ENCODE measurements around the gene METTL16.

METTL16 gene

DNA sequence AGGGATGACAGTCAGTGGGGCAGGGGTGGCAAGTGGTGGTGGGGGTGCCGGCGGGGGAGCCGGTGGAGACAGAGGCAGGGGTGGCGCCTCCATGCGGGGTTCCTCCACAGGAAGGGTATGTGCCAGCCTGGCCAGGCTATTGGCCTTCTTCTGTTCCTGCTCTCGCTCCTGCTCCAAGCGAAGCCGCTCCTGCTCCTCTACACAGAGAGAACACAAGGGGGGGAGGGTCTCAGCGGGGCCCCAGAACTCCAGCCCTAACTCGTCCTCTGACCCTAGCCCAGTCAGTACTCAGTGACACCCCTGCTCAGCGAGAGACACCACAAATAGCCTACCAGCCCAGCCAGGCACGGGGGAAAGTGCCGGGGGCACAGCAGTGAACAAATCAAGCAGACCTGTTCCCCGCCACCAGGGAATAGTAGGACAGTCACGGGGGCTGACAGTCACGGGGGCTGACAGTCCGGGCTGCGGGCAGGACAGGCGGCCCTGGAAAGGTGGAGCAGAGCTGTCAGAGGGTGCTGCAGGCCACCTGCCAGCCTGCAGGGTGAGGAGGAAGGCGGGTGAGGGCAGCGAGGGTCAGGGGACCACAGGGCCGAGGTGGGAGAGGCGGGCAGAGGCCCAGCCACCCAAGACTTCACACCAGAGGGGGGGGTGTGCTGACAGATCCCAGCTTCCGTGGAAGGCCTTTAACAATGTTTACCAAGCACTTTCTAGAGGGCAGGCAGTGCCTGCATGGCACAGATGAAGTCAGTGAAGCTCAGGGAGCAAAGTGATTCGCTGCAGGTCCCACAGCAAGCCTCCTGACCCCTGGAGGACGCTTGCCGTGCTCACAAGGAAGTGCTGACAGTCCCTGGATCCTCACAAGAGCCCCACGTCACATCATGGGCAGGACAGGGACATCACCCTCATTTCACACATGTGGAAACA is 116.2 kb downstream of the METTL16 start:
- peak; percentile 38 for DNase-seq (ENCODE audit: low read depth, low spot score)

DNA sequence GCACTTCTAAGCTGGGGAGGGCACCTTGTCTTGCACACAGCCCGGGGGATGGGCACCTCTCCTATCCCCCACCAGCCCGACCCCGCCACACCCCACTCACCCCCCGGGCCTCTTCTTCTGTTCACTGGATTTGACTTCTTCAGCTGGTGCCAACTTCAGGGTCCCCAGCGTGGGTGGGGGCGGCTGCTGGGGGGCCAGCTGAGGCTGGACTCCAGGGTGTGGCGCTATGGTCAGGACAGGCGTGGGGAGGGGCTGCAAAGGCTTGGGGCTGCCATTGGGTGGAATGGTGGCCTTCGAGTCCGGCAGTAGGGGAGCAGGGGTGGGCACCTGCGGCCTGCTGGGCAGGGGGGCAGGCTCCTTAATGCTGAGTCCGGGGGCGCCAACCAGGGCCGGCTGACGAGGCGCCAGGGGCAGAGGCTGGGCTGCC is 116.9 kb downstream of the METTL16 start:
- no peak for DNase-seq (ENCODE audit: low read depth, low spot score)

DNA sequence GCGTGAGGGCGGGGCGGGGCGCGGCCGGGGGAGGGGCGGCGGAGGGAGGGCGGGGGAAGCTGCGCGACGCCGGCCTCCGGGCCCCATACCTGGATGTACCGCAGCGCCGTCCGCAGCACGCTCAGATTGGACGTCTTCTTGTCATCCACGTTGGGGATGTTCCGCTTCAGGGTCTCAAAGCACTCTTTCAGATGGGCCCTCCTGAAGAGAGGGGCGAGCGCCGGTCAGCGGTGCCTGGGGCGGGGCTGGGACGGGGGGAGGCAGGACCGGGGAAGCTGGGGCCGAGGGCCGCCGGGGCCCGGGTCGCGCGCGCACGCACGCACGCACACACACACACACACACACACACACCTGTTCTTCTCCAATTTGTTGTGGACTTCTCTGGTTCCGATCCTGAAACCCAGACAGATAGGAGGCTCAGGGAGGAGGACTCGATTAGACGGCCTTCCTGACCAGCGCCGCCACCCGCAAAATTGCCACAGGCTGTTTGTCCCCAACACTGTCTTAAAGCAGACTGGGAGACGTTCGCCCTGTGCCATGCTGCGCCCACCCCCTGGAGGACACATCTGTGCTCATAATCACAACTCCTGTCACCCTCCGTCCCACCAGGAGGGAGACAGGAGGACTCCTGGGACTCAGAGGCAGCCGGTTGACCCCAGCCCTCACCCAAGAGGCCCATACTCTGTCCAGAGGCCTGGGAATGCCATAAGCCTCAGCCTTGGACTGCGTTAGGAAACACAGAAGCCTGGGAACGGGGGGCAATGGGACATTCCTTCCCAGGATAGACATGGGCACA is 117.5 kb downstream of the METTL16 start:
- DNase-seq (ENCODE audit: low read depth, low spot score) = no peak

DNA sequence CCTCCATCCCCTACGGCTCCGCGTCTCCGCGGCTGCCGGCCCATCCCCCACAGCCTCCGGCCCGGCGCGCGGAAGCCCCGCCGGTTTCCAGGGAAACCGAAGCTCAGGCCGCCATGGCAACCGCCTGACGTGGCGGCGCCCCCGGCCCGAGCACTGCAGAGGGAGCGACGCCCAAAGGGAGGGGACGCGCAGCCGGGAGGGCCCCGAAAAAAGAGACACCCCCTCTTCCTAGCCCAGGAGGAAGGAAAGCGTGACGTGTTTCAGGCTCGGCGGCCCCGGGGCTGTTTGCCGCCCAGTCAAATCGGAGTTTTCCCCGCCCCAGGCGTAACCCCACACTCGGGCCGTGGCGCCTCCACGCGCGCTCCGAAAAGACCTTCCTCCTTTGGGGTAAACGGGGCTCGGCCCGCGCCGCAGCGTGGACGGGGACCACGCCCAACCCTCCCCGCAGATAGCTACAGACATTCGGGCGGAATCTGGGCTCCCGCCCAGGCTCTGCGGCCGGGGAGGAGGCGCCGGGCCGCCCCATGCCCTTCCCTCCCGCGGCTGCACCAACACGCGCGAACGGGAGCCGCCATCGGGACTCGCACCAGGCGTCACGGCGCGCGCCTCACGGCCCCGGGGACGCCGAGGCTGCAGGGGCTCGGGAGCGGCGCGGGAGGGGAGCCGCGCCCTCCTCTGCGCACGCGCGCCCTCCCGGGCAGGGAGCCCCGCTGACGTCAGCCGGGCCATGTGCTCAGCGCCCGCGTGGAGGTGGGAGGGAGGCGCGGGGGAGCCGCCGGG is 118.3 kb downstream of the METTL16 start:
- peak; percentile 96 for DNase-seq (ENCODE audit: low read depth, low spot score)

DNA sequence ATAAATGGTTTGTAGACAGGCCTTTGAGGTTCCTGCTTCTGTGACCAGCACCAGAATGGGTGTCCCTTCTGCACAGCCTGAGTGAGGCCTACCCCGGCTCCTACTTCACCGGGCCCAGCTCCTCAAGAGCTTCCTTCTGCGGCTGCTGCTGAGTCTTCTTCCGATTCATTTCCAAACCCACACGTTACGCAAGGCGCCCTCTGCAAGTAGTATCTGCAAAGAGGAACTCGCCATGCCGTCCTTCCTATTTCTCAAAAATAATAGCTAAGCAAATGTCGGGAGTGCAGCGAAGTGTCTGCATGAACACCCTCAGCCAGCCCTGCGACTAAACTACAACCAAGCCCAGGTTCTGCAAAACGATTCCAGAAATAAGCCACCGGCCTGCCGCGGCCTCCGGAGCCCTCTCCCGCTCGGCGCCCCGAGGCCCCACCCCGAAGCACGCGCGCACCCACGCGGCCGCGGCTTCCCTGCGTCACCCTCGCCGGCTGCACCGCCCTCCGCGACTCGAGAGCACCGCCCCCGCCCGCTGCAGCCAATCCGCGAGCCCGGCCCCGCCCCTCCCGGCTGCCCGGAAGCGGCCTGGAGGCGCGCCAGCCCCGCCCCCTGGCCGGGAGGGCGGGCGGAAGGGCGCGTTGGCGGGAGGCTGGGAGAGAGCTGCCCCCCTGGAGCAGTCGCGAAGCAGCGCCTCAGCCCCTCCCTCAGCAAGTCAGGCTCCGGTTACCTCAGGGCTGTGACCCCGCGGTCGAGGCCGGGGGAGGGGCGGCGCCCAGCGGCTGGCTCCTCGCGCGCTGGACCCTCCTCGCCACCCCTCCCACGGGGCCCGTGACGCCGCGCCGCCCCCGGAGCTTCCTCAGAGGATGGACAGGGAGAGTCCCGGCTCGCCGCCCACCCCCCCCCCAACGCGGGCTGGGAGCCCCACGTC is 119.2 kb downstream of the METTL16 start:
- peak; percentile 98 for DNase-seq (ENCODE audit: low read depth, low spot score)

DNA sequence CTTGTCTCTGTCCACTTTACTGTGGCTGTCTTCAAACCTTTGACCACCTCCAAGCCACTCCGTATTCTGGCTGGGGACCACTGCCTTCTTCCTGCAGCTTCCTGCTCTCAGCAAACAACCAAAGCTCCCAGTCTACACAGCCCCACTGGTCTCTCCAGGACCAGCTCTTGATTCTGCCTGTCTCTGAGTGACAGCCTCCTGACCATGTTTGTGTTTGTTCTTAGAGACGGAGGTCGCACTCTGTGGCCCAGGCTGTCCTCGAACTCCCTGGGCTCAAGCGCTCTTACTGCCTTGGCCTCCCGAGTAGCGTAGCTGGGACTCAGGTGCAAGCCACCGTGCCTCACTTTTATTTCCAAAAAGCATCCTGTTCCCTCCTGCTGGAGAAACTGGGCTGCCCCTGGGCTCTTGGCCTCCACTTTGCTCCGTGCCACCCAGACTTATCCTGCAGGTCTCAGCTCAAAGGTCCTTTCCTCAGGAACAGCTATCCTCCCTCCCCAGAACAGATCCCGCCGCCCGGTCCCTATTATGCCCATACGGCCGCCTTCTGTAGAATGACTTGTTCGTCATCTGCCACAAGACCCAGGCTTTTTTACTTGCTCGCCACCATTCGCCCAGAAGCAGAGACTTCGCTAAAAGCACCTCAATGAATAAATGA is 120.0 kb downstream of the METTL16 start:
- DNase-seq (ENCODE audit: low read depth, low spot score) = no peak

DNA sequence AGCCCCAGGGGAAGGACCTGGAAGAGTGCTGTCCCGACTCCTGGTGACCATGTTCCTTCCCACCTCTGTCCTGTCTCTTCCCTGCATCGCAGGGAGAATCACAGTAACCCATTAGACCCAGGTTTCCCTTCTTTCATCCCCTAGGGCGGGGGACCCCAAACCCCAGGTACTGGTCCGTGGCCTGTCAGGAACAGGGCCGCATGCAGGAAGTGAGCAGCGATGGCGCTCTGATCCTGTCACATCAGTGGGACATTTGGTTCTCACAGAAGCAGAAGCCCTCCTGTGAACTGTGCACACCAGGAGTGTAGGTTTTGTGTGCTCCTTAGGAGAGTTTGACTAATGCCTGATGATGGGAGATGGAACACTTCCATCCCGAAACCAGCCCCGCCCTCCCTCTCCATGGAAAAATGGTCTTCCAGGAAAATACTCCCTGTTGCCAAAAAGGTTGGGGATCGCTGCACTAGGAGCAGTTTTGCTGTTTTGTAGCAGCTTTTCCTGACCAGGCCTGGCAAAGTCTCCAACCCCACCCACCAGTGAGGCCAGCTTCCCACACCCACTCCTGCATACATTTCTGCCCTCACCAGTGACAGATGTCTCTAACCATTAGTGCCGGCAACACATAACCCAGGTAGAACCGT is 121.4 kb downstream of the METTL16 start:
- DNase-seq (ENCODE audit: low read depth, low spot score) = no peak

DNA sequence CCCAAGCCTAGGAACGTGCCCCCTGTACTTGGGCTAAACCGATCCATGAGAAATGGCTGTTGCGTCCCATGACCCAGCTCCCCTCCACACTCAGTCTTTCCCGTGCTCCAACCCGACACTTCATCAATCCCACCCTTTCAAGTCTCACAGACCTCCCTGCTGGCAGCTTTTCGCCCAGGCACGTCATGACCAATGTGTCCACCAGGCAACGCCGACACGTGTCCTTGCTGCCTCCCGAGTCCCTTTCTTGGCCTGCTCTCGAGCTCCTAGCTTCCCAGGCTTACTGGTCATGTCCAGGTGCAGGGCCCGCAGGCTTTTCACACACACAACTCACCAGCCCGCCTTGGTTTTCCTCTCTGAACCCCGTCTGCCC is 123.0 kb downstream of the METTL16 start:
- no peak for DNase-seq (ENCODE audit: low read depth, low spot score)

DNA sequence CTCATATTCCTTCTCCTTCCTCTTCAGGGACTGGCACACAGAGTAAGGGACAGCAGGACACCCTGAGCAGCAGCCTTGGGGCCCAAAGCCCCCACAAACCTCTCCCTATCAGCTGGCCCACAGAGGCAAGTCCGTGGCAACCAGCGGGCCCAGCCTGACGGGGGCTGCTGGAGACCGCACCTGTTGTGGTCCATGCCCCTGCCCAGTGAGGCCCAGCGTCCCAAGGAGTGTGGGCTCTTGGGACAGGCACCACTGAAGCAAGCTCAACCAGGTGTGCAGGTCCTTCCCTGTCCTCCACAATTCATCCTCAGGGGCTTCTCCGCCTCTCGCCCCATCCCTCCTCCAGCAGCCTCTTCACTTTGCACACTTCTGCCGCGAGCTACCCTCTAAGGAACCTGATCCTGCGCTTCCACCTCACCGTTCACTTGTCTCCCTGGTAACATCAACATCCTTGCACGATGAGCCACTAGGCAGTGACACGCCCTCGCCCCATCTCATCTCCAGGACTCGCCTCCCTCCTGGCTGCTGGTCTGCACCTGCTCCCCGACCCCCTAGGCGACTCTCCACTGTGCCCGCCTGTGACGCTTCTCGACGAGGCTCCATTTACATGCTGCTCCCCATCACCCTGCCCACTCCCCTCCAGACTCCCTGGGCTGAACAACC is 123.5 kb downstream of the METTL16 start:
- no peak for DNase-seq (ENCODE audit: low read depth, low spot score)

DNA sequence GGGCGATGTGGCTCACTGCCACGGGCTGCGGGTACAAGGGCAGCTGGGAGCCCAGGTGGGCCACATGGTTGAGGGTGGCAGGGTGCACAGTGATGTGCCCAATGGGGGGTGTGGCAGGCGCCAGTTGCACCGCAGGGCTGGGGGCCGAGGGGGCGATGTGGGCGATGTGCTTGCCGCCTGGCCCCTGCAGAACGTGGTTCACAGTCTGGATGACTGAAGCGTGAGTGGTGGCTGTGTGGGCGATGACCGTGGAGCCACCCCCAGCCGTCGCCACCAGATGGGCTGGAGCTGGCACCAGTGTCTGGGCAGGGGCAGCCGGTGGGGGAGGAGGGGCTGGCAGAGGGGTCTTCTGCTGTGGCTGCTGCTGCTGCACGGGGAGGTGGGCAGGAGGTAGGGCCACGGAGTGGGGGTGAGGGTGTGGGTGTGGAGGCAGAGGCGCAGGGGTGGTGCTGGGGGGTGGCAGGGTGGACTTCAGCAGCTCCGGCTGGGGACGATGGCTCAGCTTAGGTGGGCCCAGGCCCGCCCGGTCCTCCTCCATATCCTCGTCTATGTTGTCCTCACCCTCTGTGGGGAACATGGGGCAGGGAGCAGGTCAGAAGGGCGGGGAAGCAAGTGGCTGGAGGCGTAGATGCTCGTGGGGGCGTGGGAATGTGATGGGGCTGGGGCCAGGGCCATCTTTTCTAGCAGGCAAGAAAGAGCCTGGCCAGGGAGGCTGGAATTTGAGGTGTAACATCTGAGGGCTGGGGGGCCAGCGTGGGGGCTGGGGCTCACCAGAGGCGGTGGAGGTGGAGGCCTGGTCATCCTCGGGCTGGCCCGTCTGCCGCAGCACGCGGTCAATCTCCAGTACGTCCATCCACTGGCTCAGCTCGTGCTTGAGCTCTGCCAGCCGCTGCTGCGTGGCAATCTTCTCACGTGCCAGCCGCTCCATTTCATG is 124.3 kb downstream of the METTL16 start:
- no peak for DNase-seq (ENCODE audit: low read depth, low spot score)

DNA sequence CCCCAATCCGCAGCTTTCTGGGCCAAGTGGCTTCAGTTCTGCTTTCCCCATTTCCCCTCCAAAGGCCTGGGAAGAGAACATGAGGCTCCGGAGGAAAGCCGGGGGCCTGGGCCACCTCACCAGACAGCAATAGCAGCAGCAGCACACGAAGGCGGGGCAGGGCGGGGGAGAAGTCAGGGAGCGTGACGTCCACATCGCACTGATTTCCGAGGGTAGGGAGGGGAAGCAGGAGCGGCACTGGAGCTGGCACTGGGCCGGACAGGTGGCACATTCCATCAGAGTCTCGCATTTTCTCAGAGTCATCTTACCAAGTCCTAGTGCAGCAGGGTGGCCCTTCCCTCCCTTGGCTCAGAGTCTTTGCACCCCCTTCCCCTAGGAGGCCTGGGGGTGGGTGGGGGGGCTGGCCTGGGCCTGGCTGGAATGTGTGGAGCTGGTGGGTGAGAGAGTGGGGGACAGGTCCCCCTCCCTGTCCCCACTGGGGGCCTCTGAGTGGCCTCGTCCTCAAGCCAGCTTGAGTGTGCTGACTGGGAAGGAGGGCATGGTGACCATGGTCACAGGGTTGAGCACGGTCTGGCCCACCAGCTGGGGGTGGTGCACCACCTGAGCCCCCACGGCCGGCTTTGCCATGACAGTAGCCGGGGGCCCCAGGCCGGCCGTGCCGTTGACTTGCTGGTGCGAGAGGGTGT is 125.1 kb downstream of the METTL16 start:
- DNase-seq (ENCODE audit: low read depth, low spot score) = no peak

DNA sequence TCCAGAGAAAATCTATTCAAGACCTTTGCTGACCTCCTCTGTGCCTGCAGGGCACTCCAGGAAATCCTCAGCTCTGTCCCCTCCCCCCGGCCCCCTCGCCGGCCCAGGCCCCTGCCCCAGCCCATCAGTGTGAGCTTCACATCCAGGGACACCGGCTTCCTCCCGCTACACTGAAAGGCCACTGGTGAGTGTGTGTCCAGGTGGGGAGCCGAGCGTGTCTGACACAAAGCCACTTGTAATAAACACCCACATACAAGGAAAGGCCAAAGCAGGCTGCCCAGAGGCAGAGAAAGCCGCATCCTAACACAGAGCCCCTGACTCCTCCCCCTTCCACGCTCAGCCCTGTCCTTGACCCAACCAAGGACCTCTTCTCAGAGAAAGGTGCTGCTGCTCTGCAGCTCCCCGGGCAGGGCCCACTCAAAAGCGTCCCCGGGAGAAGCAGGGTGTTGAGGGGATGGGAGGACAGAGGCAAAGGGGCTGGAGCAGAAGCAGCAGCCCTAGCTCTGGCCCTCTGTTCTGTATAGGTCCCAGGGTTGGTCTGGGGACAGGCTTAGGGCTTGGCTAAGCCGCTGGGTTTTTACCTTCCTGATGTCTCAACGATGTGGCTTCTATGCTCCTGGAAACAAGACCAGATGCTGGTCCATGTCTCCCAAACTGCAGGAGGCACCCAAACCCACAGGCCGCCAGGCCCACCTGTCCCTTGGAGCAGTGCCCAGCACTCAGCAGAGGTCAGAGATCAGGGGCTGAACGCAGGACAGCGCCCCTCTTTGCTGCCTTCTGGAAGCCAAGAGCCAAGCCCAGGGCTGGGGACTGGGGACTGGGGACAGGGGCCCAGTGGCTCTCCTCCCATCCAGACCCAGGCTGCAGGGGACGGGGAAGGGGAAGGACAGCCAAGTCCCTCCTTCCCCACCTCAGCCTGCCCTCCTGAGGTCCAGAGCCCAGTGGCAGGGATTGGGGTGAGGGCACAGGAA is 126.2 kb downstream of the METTL16 start:
- DNase-seq (ENCODE audit: low read depth, low spot score) = no peak

DNA sequence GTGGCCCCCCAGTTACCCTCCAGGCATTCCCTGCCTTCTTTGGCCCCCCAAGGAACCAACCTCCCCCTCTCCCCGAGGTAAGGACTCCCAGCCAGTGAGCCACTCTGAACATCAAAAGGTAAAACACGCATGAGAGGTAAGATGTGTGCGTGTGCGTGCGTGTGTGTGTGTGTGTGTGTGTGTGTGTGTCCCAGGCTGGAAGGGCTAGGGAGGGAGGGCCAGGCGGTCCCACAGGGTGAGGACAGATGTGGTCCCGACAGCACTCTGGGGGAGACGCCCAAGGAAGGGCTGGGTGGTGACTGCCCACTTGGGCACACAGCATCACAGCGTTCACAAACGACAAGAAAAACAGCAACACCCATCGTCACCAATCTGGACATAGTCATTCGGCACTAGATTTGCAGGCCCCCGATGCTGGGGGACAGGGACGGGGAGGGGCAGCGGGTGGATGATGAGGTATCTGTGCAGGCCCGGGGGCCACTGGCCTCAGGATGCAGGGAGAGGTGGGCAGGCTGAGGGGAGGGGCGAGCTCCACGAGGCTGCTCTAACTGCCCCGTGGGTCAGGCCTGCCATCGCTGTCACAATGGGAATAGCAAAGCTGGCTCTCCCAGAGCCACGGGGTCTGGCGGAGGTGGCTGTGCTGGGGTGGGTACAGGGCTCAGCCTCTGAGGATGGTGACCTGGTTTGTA is 127.1 kb downstream of the METTL16 start:
- no peak for DNase-seq (ENCODE audit: low read depth, low spot score)

DNA sequence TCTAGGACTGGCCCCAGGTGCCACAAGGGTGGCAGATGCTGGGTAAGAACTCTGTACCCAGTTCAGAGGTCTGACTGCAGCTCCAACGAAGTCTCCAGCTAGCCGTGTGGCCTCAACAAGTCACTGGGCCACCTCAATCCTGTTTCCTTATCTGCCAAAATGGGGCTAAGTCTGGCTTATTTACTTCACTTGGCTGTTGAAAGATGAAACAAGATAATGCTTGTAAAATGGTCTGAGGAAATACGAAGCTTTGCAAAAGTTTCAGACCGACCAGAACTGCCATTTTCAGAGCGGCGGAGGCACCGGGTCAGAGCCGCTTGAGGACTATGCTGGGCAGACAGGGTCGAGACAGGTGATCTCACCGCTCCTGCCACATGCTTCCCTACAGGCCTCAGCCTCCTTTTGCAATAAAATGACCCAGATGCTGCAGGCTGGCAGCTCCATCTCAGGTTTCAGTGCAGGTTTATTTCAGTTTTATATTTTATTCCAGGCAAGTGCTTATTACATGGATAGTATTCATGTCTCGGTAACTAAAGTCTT is 128.0 kb downstream of the METTL16 start:
- no peak for DNase-seq (ENCODE audit: low read depth, low spot score)

DNA sequence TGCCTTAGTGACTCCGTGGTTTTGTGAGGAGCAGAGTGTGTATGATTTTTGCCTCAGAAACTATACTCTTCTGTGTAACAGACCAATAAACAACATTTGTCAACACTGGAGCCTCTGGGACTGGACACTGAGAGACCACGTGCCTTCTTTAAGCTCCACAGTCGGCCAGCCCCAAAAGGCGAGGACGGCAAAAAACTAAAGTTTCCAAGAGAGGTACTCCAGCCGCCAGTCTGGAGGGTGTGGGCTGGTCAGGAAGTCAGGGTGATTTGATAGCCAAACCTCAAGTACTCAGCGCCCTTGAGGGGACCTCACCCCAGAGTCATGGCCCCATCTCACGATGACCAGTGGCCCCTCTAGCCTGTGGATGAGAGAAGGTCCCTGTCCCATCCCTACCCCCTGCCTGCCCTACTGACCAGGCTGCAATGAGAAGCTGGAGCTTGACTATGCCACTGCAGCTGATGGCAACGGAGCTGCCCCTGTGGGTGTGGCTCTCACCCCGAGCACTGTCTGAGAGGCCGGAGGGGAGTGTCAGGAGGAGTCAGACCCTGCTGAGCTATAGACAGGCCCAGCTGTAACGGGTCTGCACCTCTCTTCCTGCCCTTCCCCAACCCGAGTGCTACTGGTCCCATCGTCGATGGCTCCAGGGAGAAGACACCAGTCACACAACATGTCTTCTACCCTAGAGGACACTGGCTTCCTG is 130.6 kb downstream of the METTL16 start:
- DNase-seq (ENCODE audit: low read depth, low spot score) = no peak
